Kidney epithelial cell (primary cell): ENCODE data around the gene DOP1B. TPM values are rescaled to one million over a fixed set of nuclear protein-coding genes. Genes with fewer than 3 reads are reported as not detected.
"Not testable (repeated sequence)": the region's sequence is repeated elsewhere in the genome, so short reads cannot be mapped to it uniquely, and the experiment has no call there.

Experiments
- DNase-seq: peaks from one replicate; pipeline ENCODE4 v3.0.0-alpha.2; 2010; ENCODE audit warnings: low read depth
- H3K27me3 ChIP-seq: 2 replicates; pipeline ENCODE4 v1.6.0; 2011; ENCODE audit warnings: low read length; ENCODE audit not compliant: control insufficient read depth, insufficient read depth
- H3K36me3 ChIP-seq: 2 replicates; pipeline ENCODE4 v1.5.1; 2011; ENCODE audit warnings: low read length; ENCODE audit not compliant: control insufficient read depth, insufficient read depth
- H3K4me3 ChIP-seq: 2 replicates; pipeline ENCODE4 v1.5.1; 2011; ENCODE audit warnings: low read depth, mild to moderate bottlenecking, control low read depth, low read length
- CTCF ChIP-seq: IDR thresholded peaks from 2 replicates; pipeline ENCODE4 v1.5.1; 2011; ENCODE audit warnings: mild to moderate bottlenecking, moderate library complexity, low read length, control low read depth, inconsistent platforms; ENCODE audit not compliant: insufficient read depth, poor library complexity, severe bottlenecking
- total RNA-seq: library from RNA; depleted of rRNA; stranded (reverse); fragments of >200 nt; gene quantifications from 2 replicates; pipeline ENCODE4 v1.2.3, GENCODE V29; 2015

Gene DOP1B
- total RNA-seq, 1 donor from 2014 or later, result 31.5 TPM

GRCh38 chr21:36188937-36189336 lies 32.3 kb downstream of the DOP1B start:
- no peak for DNase-seq
- TF ChIP-seq CTCF, result no peak
- no peak overlapping the region for H3K4me3 ChIP-seq

GRCh38 chr21:36190736-36191135 lies 34.1 kb downstream of the DOP1B start:
- Histone ChIP-seq H3K4me3 (no peak overlapping the region), H3K36me3 (peaks cover 1% of the 10 kb centered on the region), H3K27me3 (no peaks in the 10 kb centered on the region)
- no peak for TF ChIP-seq CTCF
- DNase-seq, result no peak

More at GRCh38 chr21:36188937-36189336, 32.3 kb downstream of the DOP1B start:
- H3K36me3 ChIP-seq, result peaks cover 1% of the 10 kb centered on the region
- H3K27me3 ChIP-seq, result no peaks in the 10 kb centered on the region

GRCh38 chr21:36193200-36193599 lies 36.6 kb downstream of the DOP1B start:
- H3K4me3 ChIP-seq, result no peak overlapping the region
- H3K36me3 ChIP-seq, result peaks cover 1% of the 10 kb centered on the region
- H3K27me3 ChIP-seq, result no peaks in the 10 kb centered on the region
- peak; percentile 85 for DNase-seq
- no peak for TF ChIP-seq CTCF

GRCh38 chr21:36194024-36194423 lies 37.4 kb downstream of the DOP1B start:
- Histone ChIP-seq H3K36me3 (no peaks in the 10 kb centered on the region), H3K4me3 (no peak overlapping the region), H3K27me3 (no peaks in the 10 kb centered on the region)
- DNase-seq, result no peak
- no peak for TF ChIP-seq CTCF

- no peaks in the 10 kb centered on the region for H3K36me3 ChIP-seq
- no peak for DNase-seq
- H3K27me3 ChIP-seq, result no peaks in the 10 kb centered on the region
- no peak overlapping the region for H3K4me3 ChIP-seq
- no peak for TF ChIP-seq CTCF
These were observed 39.0 kb downstream of the DOP1B start for GRCh38 chr21:36195613-36196012.

GRCh38 chr21:36199021-36199420 lies 42.4 kb downstream of the DOP1B start:
- no peak for DNase-seq
- Histone ChIP-seq H3K36me3 (no peaks in the 10 kb centered on the region), H3K4me3 (no peak overlapping the region), H3K27me3 (no peaks in the 10 kb centered on the region)
- no peak for TF ChIP-seq CTCF

GRCh38 chr21:36199575-36199974 lies 43.0 kb downstream of the DOP1B start:
- DNase-seq, H3K4me3 ChIP-seq, H3K36me3 ChIP-seq, H3K27me3 ChIP-seq: not testable (repeated sequence)
